ENCODE results near the gene CAMSAP1. TPM values are rescaled to one million over a fixed set of nuclear protein-coding genes. Genes with fewer than 3 reads are reported as not detected.

The CAMSAP1 gene
- total and polyA plus RNA-seq, 2 of the 4 experiments (the other 2 are of a cell fraction) = 8.2 to 19.5 TPM

DNA sequence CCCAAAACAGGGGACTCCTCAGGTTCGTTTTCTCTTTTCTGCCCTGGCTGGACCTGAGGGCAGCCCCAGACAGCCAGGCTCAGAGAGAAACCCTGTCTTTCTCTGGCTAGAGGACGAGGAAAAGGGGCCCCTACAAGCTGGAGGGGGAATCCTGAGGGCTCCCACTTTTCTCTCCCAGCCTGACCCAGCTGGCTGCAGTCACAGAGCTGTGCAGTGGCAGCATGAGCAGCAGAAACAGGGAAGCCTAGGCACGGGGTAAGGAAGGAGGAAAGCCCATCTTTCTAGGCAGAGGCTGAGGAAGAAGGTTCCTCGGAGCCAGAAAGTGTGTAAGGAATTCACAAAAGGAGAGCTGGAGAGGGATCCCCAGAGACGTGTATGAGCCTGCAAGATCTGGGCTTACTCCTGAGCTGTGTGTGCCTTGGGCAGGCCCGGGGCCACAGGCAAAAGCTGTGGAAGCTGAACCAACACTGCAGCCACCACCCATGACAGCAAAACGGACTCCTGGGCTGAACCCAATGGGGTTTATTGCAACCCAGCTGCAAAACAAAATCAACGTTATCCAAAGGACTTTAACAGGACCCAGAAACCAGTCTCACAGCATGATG is 16.2 kb downstream of the CAMSAP1 start:
- dilution Hi-C loops (cut with HindIII; ENCODE audit: low sequenced_read_pairs, unreplicated experiment) (no loop called here), intact Hi-C loops (cut with micrococcal nuclease) (no loop called here), in situ Hi-C loops (cut with MboI; ENCODE audit: low sequenced_read_pairs) (no loop called here)
- no peak overlapping the region for H3K9ac ChIP-seq (ENCODE audit: low read depth, low read length)
- no peak overlapping the region for H3K4ac ChIP-seq (ENCODE audit: low read depth, low read length)
- no peak overlapping the region for H3K56ac ChIP-seq (ENCODE audit: extremely low read depth, insufficient read depth, low read length)
- ATAC-seq (ENCODE audit: low read depth) (peak; percentile 51), DNase-seq (no peak)
- TF ChIP-seq BHLHE40 (IDR thresholded peaks at IDR 0.05; ENCODE audit: low read depth, low read length) = no peak
- TF ChIP-seq POLR2A (IDR thresholded peaks at IDR 0.05; ENCODE audit: low read depth, low read length) = no peak
- no peak for TF ChIP-seq RCOR1 (IDR thresholded peaks at IDR 0.05; ENCODE audit: insufficient replicate concordance, low read length)
- TF ChIP-seq RFX5 (IDR thresholded peaks at IDR 0.05; ENCODE audit: low read depth, low read length) = no peak
- TF ChIP-seq, protein P1, sequence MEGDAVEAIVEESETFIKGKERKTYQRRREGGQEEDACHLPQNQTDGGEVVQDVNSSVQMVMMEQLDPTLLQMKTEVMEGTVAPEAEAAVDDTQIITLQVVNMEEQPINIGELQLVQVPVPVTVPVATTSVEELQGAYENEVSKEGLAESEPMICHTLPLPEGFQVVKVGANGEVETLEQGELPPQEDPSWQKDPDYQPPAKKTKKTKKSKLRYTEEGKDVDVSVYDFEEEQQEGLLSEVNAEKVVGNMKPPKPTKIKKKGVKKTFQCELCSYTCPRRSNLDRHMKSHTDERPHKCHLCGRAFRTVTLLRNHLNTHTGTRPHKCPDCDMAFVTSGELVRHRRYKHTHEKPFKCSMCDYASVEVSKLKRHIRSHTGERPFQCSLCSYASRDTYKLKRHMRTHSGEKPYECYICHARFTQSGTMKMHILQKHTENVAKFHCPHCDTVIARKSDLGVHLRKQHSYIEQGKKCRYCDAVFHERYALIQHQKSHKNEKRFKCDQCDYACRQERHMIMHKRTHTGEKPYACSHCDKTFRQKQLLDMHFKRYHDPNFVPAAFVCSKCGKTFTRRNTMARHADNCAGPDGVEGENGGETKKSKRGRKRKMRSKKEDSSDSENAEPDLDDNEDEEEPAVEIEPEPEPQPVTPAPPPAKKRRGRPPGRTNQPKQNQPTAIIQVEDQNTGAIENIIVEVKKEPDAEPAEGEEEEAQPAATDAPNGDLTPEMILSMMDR (conservative IDR thresholded peaks at IDR 0.05; ENCODE audit: low read depth, low read length) = no peak
- no peak for TF ChIP-seq RAD21 (IDR thresholded peaks at IDR 0.05; ENCODE audit: low read length)
- TF ChIP-seq MXI1 (IDR thresholded peaks at IDR 0.05; ENCODE audit: borderline replicate concordance, low read depth, low read length) = no peak
- TF ChIP-seq, protein P2, sequence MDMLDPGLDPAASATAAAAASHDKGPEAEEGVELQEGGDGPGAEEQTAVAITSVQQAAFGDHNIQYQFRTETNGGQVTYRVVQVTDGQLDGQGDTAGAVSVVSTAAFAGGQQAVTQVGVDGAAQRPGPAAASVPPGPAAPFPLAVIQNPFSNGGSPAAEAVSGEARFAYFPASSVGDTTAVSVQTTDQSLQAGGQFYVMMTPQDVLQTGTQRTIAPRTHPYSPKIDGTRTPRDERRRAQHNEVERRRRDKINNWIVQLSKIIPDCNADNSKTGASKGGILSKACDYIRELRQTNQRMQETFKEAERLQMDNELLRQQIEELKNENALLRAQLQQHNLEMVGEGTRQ (IDR thresholded peaks at IDR 0.05; ENCODE audit: low read depth, low read length) = no peak
- TF ChIP-seq NFE2L2 (IDR thresholded peaks at IDR 0.05; ENCODE audit: low read depth, low read length) = no peak
- TF ChIP-seq CEBPB (IDR thresholded peaks at IDR 0.05; ENCODE audit: low read depth, low read length) = no peak
- TF ChIP-seq SMC3 (IDR thresholded peaks at IDR 0.05; ENCODE audit: low read depth, low read length) = no peak
- WGBS, 2 experiments (ENCODE audit: extremely low coverage in 2 of 2, insufficient read length in 1 of 2) = 65% methylated on average over 3 of the region's 8 CpGs; no CpG with 5 or more reads in 1 of the 2 experiments
- 0 out of 2 replicates have a peak overlapping the region, but pooled peaks have one; percentile 2 for H3K14ac ChIP-seq (replicated peaks; ENCODE audit: low read depth, low read length)
- no peak overlapping the region for H3K27ac ChIP-seq (ENCODE audit: insufficient read depth, low read length)
- H2AFZ ChIP-seq (replicated peaks; ENCODE audit: low read length, poor library complexity) = no peak overlapping the region
- H3K18ac ChIP-seq (ENCODE audit: low read depth, low read length) = no peak overlapping the region
- H4K8ac ChIP-seq (ENCODE audit: low read depth in 2 of 2, low read length in 2 of 2) = no peak overlapping the region
- peaks cover 31% of the 10 kb centered on the region for H3K9me1 ChIP-seq (ENCODE audit: insufficient read depth, low read length)
- no TSS peak for BruUV-seq (replicated peaks)
- no peak overlapping the region for H2BK120ac ChIP-seq (ENCODE audit: low read depth, low read length)
- H3K27me3 ChIP-seq (ENCODE audit: control insufficient read depth, insufficient read depth, low read length) = no peaks in the 10 kb centered on the region
- no peak overlapping the region for H3K4me2 ChIP-seq (ENCODE audit: low read depth, low read length)
- H3K9me3 ChIP-seq (ENCODE audit: control insufficient read depth, insufficient read depth, low read length) = no peaks in the 10 kb centered on the region
- no peak overlapping the region for H4K91ac ChIP-seq (ENCODE audit: insufficient read depth, low read depth, low read length)
- no peak overlapping the region for H2AK5ac ChIP-seq (ENCODE audit: low read depth, low read length)
- H4K5ac ChIP-seq (ENCODE audit: low read depth, low read length) = no peak overlapping the region
- H3K4me3 ChIP-seq (ENCODE audit: insufficient read depth, low read depth, low read length) = no peak overlapping the region
- peaks cover 29 to 82% of the 10 kb centered on the region in 2 experiments for H3K79me1 ChIP-seq (ENCODE audit: low read depth in 1 of 2, low read length in 2 of 2)
- ChIA-PET POLR2A (ENCODE audit: unreplicated experiment) (no interaction called here), CTCF (no interaction called here)
- no peak overlapping the region for H2BK15ac ChIP-seq (ENCODE audit: low read depth, low read length)
- peaks cover 90% of the 10 kb centered on the region for H4K20me1 ChIP-seq (ENCODE audit: insufficient read depth, low read length)
- peaks cover 14% of the 10 kb centered on the region for H3K4me1 ChIP-seq (ENCODE audit: control insufficient read depth, insufficient read depth, low read length)
- no peak overlapping the region for H3K23ac ChIP-seq (ENCODE audit: low read depth, low read length)
- no peak overlapping the region for H2BK5ac ChIP-seq (ENCODE audit: low read depth, low read length, poor library complexity, severe bottlenecking)
- H2BK20ac ChIP-seq (ENCODE audit: low read depth, low read length) = no peak overlapping the region
- no peaks in the 10 kb centered on the region for H3K36me3 ChIP-seq (ENCODE audit: control insufficient read depth, insufficient read depth, low read length)
- H2AK9ac ChIP-seq (replicated peaks; ENCODE audit: low read depth, low read length, poor library complexity) = no peak overlapping the region

All from IMR-90 (cell line).